Brain microvascular endothelial cell (primary cell): ENCODE results near the gene GPR35.

Experiments used
- DNase-seq: peaks from one replicate; pipeline ENCODE4 v3.0.0-alpha.2; 2020
- H3K27ac ChIP-seq: fragments of 250-450 bp; sonication (Bioruptor Pico); 2 replicates; pipeline ENCODE4 v1.5.1; 2020; ENCODE audit warnings: mild to moderate bottlenecking, moderate library complexity
- H3K27me3 ChIP-seq: fragments of 250-450 bp; sonication (Bioruptor Pico); replicated peaks from 2 replicates; pipeline ENCODE4 v1.5.1; 2020; ENCODE audit warnings: mild to moderate bottlenecking
- H3K36me3 ChIP-seq: fragments of 250-450 bp; sonication (Bioruptor Pico); replicated peaks from 2 replicates; pipeline ENCODE4 v1.5.1; 2020; ENCODE audit warnings: mild to moderate bottlenecking
- H3K4me3 ChIP-seq: 2 replicates; pipeline ENCODE4 v1.5.1; 2011; ENCODE audit warnings: low read depth, mild to moderate bottlenecking, control low read depth, low read length, moderate library complexity
- CTCF ChIP-seq: IDR thresholded peaks from 2 replicates; pipeline ENCODE4 v1.5.1; 2011; ENCODE audit warnings: low read depth, mild to moderate bottlenecking, moderate library complexity, low read length, control low read depth, inconsistent platforms; ENCODE audit errors: missing control alignments
- in situ Hi-C: cut with HindIII; loops from 2 replicates; pipeline ENCODE4 v1.10.0; 2017; ENCODE audit warnings: low sequenced_read_pairs, low pct_ligation_motif_present

GPR35 gene

DNA sequence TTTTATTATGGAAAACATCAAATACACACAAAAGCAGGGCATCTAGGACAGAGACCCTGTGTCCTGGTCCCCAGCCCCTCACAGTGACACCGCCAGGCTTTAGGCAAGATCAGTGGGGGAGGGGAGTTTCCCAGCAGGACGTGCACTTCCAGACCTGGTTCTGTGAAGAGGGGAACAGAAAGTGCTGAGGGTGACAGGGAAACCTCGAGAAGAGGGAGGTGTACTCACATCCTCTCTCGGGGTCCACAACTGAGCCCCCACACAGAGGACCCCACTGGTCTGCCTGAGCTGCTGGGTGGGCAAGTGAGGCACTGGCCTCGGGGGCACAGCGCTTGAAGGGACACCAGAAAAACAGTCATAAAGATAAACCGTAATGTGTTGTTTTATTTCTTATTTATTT lies 4.4 kb upstream of the GPR35 start:
- no peak overlapping the region for H3K27ac ChIP-seq
- H3K36me3 ChIP-seq = no peaks in the 10 kb centered on the region
- H3K4me3 ChIP-seq = no peak overlapping the region
- TF ChIP-seq CTCF = no peak
- in situ Hi-C loops = no loop called here
- H3K27me3 ChIP-seq = no peaks in the 10 kb centered on the region
- DNase-seq = no peak

DNA sequence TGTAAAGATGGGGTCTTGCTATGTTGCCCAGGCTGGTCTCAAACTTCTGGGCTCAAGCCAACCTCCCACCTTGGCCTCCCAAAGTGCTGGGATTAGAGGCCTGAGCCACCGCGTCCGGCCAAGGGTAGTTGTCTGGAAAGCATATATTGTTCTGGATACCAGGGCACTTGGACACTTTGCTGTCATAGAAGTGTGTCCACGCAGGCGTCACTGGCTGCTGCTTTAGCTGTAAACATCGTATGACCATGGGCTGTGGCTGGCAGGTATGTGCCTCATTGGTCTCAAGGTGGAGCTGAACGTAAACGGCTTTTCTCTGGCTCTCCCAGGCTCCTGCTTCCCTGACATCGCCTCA lies 3.2 kb upstream of the GPR35 start:
- DNase-seq = no peak
- no peak overlapping the region for H3K27ac ChIP-seq
- no peak overlapping the region for H3K4me3 ChIP-seq
- in situ Hi-C loops = no loop called here
- no peak for TF ChIP-seq CTCF
- H3K27me3 ChIP-seq = no peaks in the 10 kb centered on the region
- H3K36me3 ChIP-seq = no peaks in the 10 kb centered on the region

DNA sequence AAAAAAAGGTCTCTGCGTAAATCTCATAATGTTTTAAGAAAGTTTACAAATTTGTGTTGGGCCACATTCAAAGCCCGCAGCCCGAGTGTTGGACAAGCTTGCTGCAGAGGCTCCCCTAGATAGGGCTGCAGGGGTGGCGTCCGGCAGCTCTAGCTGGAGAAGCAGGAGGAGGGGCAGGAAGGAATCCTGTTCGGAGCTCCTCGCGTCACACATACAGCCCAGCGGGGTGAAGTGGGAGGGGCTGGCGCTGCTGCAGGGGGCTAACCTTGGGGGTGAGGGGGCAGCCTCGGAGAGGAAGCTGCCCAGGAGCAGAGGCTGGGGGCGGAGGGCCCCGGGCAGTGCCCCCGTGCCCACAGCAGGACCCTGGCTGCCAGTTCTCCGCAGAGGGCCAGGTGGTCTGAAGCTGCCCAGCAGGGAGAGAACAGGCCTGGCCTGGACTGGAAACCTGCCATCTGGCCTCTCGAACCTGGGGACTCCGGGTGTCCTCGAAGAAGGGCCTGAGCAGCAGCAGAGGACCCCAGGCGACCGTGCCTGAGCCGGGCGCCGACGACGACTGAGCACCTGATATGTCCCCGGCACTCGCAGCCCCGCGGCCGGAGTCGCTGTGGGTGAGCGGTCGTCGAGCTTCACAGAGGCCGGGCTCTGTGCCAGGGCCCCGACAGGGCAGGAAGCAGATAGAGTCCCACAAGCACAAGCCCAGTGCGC lies 2.6 kb upstream of the GPR35 start:
- in situ Hi-C loops = no loop called here
- Histone ChIP-seq H3K4me3 (no peak overlapping the region), H3K27ac (no peak overlapping the region), H3K36me3 (no peaks in the 10 kb centered on the region), H3K27me3 (no peaks in the 10 kb centered on the region)
- no peak for DNase-seq
- TF ChIP-seq CTCF = no peak

GRCh38 chr2:240623531-240624010 lies 1.7 kb upstream of the GPR35 start:
- Histone ChIP-seq H3K36me3 (no peaks in the 10 kb centered on the region), H3K27me3 (no peaks in the 10 kb centered on the region), H3K4me3 (no peak overlapping the region), H3K27ac (no peak overlapping the region)
- in situ Hi-C loops = no loop called here
- no peak for TF ChIP-seq CTCF
- no peak for DNase-seq

GRCh38 chr2:240624011-240624949 lies 1.0 kb upstream of the GPR35 start:
- no peak for TF ChIP-seq CTCF
- in situ Hi-C loops = no loop called here
- Histone ChIP-seq H3K36me3 (no peaks in the 10 kb centered on the region), H3K27me3 (no peaks in the 10 kb centered on the region), H3K27ac (no peak overlapping the region), H3K4me3 (no peak overlapping the region)
- no peak for DNase-seq
